GM10266 (cell line): ENCODE data around the gene PRR23E.

Experiments used
- DNase-seq: peaks from one replicate; pipeline ENCODE4 v3.0.0; 2012; ENCODE audit errors: extremely low spot score
- TF ChIP-seq, protein P1 (sequence below): IDR thresholded peaks from 2 replicates; pipeline ENCODE4 v1.5.1; 2012; ENCODE audit warnings: mild to moderate bottlenecking, low read depth; ENCODE audit not compliant: control insufficient read depth, insufficient read depth; ENCODE audit errors: missing control alignments

Gene PRR23E

DNA sequence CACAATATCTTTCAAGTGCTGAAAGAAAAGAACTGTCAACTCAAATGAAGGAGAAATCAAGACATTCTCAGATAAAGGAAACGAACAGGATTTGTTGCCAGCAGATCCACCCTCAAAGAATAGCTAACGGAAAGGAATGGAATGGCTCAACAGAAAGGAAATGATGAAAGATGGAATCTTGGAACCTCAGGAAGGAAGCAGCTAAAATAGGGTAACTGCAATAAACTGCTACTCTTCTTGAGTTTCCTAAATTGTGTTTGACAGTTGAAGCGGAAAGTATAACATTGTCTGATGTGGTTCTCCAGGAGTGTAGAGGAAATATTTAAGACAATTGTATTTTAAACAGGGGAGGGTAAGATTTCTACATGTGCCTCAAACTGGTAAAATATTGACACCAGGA, 22.0 kb downstream of the PRR23E start:
- TF ChIP-seq, protein P1, sequence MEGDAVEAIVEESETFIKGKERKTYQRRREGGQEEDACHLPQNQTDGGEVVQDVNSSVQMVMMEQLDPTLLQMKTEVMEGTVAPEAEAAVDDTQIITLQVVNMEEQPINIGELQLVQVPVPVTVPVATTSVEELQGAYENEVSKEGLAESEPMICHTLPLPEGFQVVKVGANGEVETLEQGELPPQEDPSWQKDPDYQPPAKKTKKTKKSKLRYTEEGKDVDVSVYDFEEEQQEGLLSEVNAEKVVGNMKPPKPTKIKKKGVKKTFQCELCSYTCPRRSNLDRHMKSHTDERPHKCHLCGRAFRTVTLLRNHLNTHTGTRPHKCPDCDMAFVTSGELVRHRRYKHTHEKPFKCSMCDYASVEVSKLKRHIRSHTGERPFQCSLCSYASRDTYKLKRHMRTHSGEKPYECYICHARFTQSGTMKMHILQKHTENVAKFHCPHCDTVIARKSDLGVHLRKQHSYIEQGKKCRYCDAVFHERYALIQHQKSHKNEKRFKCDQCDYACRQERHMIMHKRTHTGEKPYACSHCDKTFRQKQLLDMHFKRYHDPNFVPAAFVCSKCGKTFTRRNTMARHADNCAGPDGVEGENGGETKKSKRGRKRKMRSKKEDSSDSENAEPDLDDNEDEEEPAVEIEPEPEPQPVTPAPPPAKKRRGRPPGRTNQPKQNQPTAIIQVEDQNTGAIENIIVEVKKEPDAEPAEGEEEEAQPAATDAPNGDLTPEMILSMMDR, result no peak
- no peak for DNase-seq

DNA sequence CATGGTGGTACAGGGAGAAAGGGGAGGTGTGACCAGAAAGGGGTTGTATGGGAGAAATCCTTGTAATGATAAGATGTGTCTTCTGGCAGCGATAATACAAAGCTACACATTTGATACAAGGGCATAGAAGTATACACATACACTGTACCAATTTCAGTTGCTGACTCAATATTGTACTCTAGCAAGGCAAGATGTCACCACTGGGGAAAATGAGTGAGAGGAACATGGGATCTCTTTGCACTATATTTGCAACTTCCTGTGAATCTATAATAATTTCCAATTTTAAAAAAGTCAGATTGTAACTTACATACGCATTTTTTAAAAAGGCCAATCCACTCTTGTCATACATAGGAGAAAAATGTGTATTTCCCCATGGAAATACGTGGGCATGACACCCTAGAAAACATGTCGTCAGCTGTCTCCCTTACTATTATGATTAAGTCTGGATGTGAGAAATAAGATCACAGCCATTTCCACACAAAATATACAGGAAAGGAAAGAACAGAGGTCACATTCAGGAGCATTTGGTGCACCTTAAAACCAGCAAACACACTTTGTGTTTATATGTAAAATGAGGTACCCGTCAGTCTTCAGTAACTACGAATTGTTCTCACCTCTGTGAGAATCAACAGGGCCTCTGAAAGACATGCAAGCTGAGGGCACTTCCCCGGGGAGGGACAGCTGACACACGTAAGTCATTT, 22.9 kb downstream of the PRR23E start:
- DNase-seq, result no peak
- TF ChIP-seq, protein P1, result no peak

DNA sequence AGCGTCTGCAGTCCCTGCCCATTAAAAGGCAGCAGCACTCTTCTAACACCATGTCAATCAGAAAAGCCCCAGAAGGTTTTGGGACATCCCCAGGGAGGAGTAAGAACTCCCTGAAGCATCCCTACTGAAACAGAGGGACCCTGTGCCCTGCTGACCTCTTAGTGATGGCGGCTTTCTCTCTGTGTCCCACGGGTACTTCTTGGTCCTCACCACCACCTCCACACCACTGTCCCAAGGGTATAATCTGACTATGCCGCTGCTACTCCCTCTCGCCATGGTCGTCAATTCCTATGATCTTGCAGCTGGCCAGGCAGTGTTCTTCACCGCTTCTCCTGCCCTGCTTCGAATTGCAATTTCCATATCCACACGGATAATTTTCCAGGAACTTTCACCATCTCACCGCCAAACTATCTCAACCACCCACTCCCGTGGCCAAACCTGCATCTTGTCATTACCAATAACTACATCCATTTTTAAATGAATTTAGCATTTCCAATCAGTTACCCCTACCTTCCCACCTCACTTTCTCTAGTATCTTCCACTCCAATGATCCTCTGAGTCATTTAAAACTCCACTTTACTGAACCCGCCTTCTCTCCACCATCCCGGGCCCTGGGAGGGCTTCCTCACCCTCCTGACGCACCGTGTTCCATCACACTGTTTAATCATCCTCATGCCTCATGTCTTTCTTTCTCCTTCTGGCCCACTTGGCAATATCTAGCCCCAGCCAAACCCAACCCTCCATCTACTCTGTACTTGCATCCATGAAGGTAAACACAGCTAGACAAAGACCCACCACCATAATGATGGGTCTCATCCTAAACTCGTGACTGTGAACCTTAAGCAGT, 23.7 kb downstream of the PRR23E start:
- DNase-seq, result peak; percentile 66
- TF ChIP-seq, protein P1, result no peak

DNA sequence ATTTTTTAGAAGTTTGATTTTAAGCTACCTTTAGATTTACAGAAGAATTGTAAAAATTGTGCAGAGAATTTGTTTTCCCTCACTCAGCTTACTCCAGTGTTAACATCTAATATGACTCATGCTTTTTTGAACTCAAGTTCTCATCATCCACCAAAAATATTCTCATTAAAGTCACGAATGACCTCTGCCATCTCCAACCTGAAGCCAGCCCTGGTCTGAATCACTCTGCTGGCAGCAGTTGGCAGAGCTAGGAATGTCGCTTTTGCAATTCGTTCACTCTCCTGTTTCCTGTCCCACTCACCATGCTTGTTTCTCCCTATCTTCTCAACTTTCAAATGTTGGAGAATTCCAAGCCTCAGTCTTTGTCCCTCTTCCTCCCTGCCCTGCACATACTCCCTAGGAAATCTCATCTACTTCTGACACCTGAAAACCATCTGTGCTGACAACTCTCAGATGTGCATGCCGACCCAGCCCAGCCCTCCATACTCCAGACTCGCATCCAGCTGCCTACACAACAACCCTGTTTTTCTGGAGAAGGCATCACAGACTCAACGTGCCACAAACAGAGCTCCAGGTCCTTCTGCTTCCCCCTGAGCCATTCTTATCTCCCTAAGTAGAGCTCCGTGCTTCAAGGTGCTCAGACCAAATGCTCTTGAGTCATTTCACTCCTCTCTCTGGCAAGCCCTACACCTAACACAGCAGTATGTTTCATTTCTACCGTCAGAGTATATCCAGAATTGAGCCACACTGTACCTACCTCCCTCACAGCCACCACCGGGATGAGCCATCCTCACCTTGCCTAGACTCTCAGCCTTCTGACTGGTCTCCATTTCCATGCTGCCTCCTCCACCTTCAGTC, 24.9 kb downstream of the PRR23E start:
- DNase-seq, result no peak

DNA sequence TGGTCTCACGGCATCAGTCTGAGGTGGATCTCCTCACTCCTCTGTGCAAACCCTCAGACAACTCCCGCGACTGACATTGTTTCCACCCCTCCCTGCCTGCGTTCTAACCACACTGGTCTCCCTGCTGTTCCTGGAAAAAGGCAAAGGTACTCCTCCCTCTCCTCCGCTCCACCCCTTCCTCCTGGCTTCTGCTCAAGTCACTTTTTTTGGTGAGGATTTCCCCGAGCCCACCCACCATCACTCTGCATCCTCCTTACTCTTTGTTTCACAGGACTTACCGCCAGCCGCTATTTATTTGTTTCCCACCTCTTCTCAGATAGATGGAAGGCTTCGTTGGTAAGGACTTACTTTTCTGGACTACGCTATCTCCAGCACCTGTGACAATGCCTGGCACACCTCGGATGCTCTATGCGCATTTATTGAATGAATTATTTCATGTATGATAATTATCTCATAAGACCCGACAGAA, 25.6 kb downstream of the PRR23E start:
- DNase-seq, result no peak

More for the DNA sequence above, 24.9 kb downstream of the PRR23E start:
- TF ChIP-seq, protein P1, result no peak

DNA sequence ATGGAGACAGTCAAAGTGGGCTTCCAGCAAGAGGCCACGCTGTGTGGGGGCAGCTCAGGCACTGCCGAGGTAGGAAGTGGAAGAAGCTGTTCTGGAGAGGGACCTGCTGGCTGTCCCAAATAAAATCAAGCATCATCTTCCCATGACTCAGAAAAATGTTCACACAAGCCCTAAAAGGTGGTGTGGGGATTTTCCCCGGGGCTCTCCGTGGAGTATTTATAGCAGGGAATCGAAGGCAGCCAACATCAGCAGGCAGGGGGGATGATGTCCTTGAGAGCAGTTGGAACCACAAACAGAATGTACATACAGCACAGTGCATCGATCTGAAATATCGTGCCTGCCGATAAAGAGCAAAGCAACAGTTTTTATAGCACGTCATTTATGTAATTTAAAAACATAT, 27.6 kb downstream of the PRR23E start:
- no peak for DNase-seq

More for the DNA sequence above, 25.6 kb downstream of the PRR23E start:
- TF ChIP-seq, protein P1, result no peak

More for the DNA sequence above, 27.6 kb downstream of the PRR23E start:
- TF ChIP-seq, protein P1, result no peak
